NCI-H510A (cell line): ENCODE measurements around the gene EPHA5.
"Not testable (repeated sequence)": the region's sequence is repeated elsewhere in the genome, so short reads cannot be mapped to it uniquely, and the experiment has no call there.

Experiments used
- DNase-seq: peaks from one replicate; lab custom pipeline; 2025; lab: John Stamatoyannopoulos, UW

The EPHA5 gene

GRCh38 chr4:65367306-65367705 lies 303.0 kb downstream of the EPHA5 start:
- no peak for DNase-seq

DNA sequence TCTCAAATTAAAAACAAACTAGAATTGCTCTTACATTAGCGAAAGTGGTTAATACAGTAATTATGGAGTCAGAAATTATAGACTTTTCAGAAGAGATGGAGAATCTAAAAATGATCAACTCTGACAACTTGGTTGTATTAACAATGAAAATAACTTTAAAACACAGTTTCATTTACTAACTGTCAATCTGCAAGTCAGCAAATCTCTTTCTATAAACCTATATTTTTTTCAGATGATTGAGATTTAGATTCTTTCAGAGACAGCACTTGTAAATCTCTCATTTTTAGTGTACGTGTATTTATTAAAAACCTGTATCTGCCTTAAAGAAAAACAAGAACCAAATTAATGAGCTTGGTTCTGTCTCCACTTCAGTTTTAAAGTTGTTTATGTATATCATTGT lies 311.4 kb downstream of the EPHA5 start:
- no peak for DNase-seq

GRCh38 chr4:65353098-65353497 lies 317.2 kb downstream of the EPHA5 start:
- DNase-seq = no peak

GRCh38 chr4:65344278-65344825 lies 325.9 kb downstream of the EPHA5 start:
- DNase-seq = no peak

- no peak for DNase-seq
These were observed 326.9 kb downstream of the EPHA5 start for GRCh38 chr4:65343342-65343741.

GRCh38 chr4:65341557-65341956 lies 328.7 kb downstream of the EPHA5 start:
- DNase-seq = no peak

- DNase-seq = no peak
These were observed 329.7 kb downstream of the EPHA5 start for GRCh38 chr4:65340382-65341109.

GRCh38 chr4:65337371-65337770 lies 332.9 kb downstream of the EPHA5 start:
- DNase-seq = no peak

GRCh38 chr4:65336465-65336864 lies 333.8 kb downstream of the EPHA5 start:
- no peak for DNase-seq

DNA sequence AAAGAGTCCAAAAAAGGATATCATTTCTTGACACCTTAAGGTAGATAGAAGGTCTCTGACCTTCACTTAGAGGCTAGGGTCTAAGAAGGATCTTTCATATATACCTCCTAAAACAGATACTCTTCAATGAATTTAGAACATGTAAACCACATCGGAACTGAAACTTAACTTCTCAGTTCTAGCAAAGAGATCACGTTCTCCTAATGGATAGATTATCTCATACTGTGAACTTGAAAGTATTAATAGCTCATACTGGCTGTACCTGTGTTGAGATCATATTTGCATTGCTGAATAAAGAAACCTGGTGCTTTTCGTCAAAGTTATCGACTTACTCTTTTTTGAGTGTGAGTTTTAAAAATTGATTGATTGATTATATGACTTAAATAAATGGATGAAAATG lies 353.8 kb downstream of the EPHA5 start:
- no peak for DNase-seq

DNA sequence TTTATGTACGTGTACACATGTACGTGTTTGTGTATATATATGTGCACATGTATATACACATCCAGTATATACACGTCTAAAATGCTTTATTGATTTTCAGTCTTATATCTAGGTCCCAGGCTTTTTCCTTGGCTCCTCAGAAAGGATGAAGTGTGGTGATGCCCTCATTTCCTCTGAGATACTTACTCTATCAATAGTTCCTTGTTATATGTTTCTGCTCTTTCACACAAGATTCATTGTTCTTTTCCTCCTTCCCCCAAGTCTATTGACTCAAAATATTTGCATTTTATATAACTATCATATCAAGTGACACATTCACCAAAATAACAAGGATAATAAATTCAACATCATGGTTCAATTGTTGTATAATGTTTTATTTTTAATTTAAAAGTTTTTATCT lies 359.2 kb downstream of the EPHA5 start:
- no peak for DNase-seq

DNA sequence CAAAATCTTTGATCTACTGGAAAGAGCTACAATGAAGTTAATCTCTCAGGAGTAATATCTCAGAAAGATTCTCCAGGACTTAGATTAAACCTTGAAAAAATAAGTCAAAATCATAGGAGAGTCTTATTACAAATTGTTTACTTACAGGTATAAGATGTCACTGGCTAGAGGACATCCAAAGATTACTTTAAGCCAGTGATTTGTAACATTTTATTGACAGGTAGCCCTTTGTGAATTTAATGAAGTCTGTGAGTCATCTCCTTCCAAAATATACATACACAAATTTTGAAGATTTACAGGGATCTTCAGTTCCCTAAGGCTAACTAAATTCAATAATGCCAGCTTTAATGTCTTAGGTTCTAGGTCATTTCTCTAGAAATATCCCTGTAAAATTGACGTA lies 359.7 kb downstream of the EPHA5 start:
- no peak for DNase-seq

DNA sequence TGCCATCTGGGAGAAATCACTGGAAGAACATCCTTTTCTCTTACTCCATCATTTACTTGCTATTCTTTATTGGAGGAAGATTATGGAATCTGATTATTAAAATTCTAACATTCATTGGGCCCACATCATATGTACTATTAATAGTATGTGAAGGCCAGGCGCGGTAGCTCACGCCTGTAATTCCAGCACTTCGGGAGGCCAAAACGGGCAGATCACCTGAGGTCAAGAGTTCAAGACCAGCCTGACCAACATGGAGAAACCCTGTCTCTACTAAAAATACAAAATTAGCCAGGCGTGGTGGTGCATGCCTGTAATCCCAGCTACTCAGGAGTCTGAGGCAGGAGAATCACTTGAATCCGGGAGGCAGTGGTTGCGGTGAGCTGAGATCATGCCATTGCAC lies 361.7 kb downstream of the EPHA5 start:
- DNase-seq = not testable (repeated sequence)

DNA sequence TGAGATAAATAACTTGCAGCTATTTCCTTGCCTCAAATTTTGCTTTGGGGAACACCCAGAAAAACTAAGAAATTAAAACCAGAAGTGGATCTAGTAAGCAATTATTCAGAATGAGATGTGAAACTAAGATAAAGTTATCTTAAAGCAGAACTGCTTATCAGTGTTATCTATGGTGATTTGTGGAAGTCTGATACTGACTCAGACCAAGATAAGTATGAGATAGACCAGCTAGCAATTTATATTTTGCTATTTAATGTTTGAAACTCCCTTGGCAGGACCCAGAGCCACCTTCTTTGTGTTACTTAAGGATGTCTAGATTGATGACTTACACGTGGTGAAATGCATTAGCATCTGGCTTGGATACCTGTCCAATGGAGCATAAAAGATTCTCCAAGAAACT lies 368.1 kb downstream of the EPHA5 start:
- DNase-seq = no peak

DNA sequence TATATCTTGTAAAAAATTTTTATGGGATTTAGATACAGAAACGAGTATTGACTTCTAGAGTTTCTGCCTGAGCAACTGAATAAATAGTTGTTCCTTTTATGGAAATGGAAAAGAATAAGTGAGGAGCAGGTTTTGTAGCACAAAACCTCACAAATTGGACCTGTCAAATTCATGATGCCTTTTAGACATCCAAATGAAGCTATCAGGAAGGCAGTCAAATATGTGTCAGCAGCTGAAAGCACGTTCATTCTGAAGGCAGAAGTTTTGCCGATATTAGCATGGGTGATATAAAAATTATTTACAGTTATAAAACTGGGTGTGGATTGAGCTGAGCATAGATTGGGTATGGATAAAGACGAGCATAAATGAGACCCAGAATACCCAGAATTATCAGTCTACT lies 374.0 kb downstream of the EPHA5 start:
- DNase-seq = no peak

GRCh38 chr4:65287071-65287470 lies 383.2 kb downstream of the EPHA5 start:
- no peak for DNase-seq
